IPS-18a (cell line): ENCODE results near the gene TMEM178B.

Experiments used
- H3K27ac ChIP-seq: one replicate; pipeline ENCODE4 v1.5.1; 2013; ENCODE audit warnings: low read length
- H3K27me3 ChIP-seq: one replicate; pipeline ENCODE4 v1.6.1; 2013; ENCODE audit warnings: mild to moderate bottlenecking, low read length; ENCODE audit not compliant: control insufficient read depth, insufficient read depth
- H3K36me3 ChIP-seq: one replicate; pipeline ENCODE4 v1.6.1; 2013; ENCODE audit warnings: low read depth, low read length; ENCODE audit not compliant: control insufficient read depth
- H3K4me1 ChIP-seq: one replicate; pipeline ENCODE4 v1.6.1; 2013; ENCODE audit warnings: low read depth, low read length; ENCODE audit not compliant: control insufficient read depth
- H3K4me3 ChIP-seq: one replicate; pipeline ENCODE4 v1.5.1; 2013; ENCODE audit warnings: low read length
- H3K9ac ChIP-seq: one replicate; pipeline ENCODE4 v1.6.1; 2013; ENCODE audit warnings: mild to moderate bottlenecking, low read length, moderate library complexity
- H3K9me3 ChIP-seq: one replicate; pipeline ENCODE4 v1.6.1; 2013; ENCODE audit warnings: low read depth, low read length; ENCODE audit not compliant: control insufficient read depth

TMEM178B gene

GRCh38 chr7:141362580-141363435 is 288.9 kb downstream of the TMEM178B start:
- no peak overlapping the region for H3K4me3 ChIP-seq
- no peaks in the 10 kb centered on the region for H3K36me3 ChIP-seq
- peaks cover 25% of the 10 kb centered on the region for H3K4me1 ChIP-seq
- no peaks in the 10 kb centered on the region for H3K27me3 ChIP-seq
- no peaks in the 10 kb centered on the region for H3K9me3 ChIP-seq
- H3K27ac ChIP-seq = no peak overlapping the region
- H3K9ac ChIP-seq = no peak overlapping the region

- Histone ChIP-seq H3K36me3 (no peaks in the 10 kb centered on the region), H3K9ac (no peak overlapping the region), H3K27me3 (no peaks in the 10 kb centered on the region), H3K9me3 (no peaks in the 10 kb centered on the region), H3K4me3 (no peak overlapping the region), H3K27ac (no peak overlapping the region), H3K4me1 (peaks cover 25% of the 10 kb centered on the region)
These were observed 289.9 kb downstream of the TMEM178B start for GRCh38 chr7:141363748-141364147.

- Histone ChIP-seq H3K4me1 (peaks cover 25% of the 10 kb centered on the region), H3K36me3 (no peaks in the 10 kb centered on the region), H3K9me3 (no peaks in the 10 kb centered on the region), H3K9ac (peak overlapping the region; percentile 3), H3K27me3 (no peaks in the 10 kb centered on the region), H3K4me3 (peak overlapping the region; percentile 16), H3K27ac (peak overlapping the region; percentile 2)
These were observed 292.3 kb downstream of the TMEM178B start for GRCh38 chr7:141366091-141366621.

GRCh38 chr7:141369422-141369821 is 295.6 kb downstream of the TMEM178B start:
- H3K36me3 ChIP-seq = no peaks in the 10 kb centered on the region
- no peak overlapping the region for H3K9ac ChIP-seq
- H3K4me1 ChIP-seq = peaks cover 16% of the 10 kb centered on the region
- H3K27me3 ChIP-seq = no peaks in the 10 kb centered on the region
- H3K27ac ChIP-seq = no peak overlapping the region
- no peaks in the 10 kb centered on the region for H3K9me3 ChIP-seq
- no peak overlapping the region for H3K4me3 ChIP-seq

- Histone ChIP-seq H3K27ac (no peak overlapping the region), H3K9ac (no peak overlapping the region), H3K4me1 (peaks cover 16% of the 10 kb centered on the region), H3K27me3 (no peaks in the 10 kb centered on the region), H3K36me3 (no peaks in the 10 kb centered on the region), H3K9me3 (no peaks in the 10 kb centered on the region), H3K4me3 (no peak overlapping the region)
These were observed 296.3 kb downstream of the TMEM178B start for GRCh38 chr7:141370178-141370577.

- Histone ChIP-seq H3K9me3 (no peaks in the 10 kb centered on the region), H3K4me3 (no peak overlapping the region), H3K27me3 (no peaks in the 10 kb centered on the region), H3K9ac (no peak overlapping the region), H3K27ac (no peak overlapping the region), H3K36me3 (no peaks in the 10 kb centered on the region), H3K4me1 (peaks cover 16% of the 10 kb centered on the region)
These were observed 296.8 kb downstream of the TMEM178B start for GRCh38 chr7:141370650-141371049.

GRCh38 chr7:141374425-141374824 is 300.6 kb downstream of the TMEM178B start:
- Histone ChIP-seq H3K36me3 (no peaks in the 10 kb centered on the region), H3K27ac (no peak overlapping the region), H3K4me3 (no peak overlapping the region), H3K4me1 (no peaks in the 10 kb centered on the region), H3K9me3 (peaks cover 3% of the 10 kb centered on the region), H3K27me3 (no peaks in the 10 kb centered on the region), H3K9ac (no peak overlapping the region)

GRCh38 chr7:141375442-141375841 is 301.6 kb downstream of the TMEM178B start:
- no peaks in the 10 kb centered on the region for H3K27me3 ChIP-seq
- no peaks in the 10 kb centered on the region for H3K4me1 ChIP-seq
- H3K27ac ChIP-seq = no peak overlapping the region
- H3K4me3 ChIP-seq = no peak overlapping the region
- no peaks in the 10 kb centered on the region for H3K36me3 ChIP-seq
- H3K9me3 ChIP-seq = peaks cover 3% of the 10 kb centered on the region
- H3K9ac ChIP-seq = no peak overlapping the region

- H3K4me3 ChIP-seq = no peak overlapping the region
- H3K27ac ChIP-seq = no peak overlapping the region
- H3K27me3 ChIP-seq = no peaks in the 10 kb centered on the region
- H3K9me3 ChIP-seq = peaks cover 3% of the 10 kb centered on the region
- H3K4me1 ChIP-seq = no peaks in the 10 kb centered on the region
- no peak overlapping the region for H3K9ac ChIP-seq
- H3K36me3 ChIP-seq = no peaks in the 10 kb centered on the region
These were observed 304.0 kb downstream of the TMEM178B start for GRCh38 chr7:141377906-141378305.

GRCh38 chr7:141378405-141378804 is 304.5 kb downstream of the TMEM178B start:
- Histone ChIP-seq H3K27ac (no peak overlapping the region), H3K27me3 (no peaks in the 10 kb centered on the region), H3K9me3 (peaks cover 3% of the 10 kb centered on the region), H3K9ac (no peak overlapping the region), H3K4me3 (no peak overlapping the region), H3K4me1 (no peaks in the 10 kb centered on the region), H3K36me3 (no peaks in the 10 kb centered on the region)

GRCh38 chr7:141381794-141382427 is 308.0 kb downstream of the TMEM178B start:
- Histone ChIP-seq H3K9ac (no peak overlapping the region), H3K27me3 (no peaks in the 10 kb centered on the region), H3K9me3 (no peaks in the 10 kb centered on the region), H3K27ac (no peak overlapping the region), H3K4me3 (no peak overlapping the region), H3K36me3 (no peaks in the 10 kb centered on the region), H3K4me1 (no peaks in the 10 kb centered on the region)
